ENCODE data around the gene IL1RAP.
A peak's percentile ranks its signal among the peaks of the same experiment; 100 is the strongest.
"Not testable (repeated sequence)": the region's sequence is repeated elsewhere in the genome, so short reads cannot be mapped to it uniquely, and the experiment has no call there.

IL1RAP gene

DNA sequence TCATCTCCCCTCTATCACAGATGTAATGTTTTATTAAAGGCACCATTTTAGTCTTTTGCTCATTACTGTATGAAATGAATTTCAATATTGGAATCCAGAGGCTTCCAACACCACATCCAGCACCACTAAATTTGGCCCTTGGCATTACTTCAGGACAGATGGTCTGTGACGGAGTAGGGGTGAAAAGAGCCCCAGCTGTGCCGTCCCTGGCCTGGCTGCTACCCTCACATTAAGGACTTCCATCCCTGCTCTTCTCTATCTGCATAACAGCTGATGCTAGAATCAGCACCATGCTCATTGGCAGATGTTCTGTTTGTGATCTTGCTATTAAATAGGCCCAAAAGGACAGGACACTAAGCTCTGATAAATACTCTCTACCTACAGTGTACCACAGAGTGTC, 152.9 kb downstream of the IL1RAP start:
- no peak for DNase-seq (ENCODE audit: low spot score)

DNA sequence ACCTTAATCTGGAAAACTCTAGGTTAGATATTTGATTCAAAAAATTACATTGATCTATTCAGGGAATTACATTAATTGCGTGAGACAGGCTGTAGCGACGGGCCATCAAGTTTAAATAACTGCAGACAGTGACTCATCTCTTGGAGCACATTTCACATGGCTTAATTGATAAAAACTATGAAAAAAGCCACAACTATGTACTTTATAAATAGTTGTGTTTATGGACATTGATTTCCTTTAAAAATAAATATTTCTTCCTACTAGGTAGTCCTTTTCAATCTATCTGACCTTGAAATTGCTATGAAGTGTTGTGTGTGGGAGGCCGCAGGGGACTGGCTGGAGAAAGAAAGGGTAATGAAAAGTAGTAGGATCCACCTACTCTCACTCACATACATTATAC, 157.8 kb downstream of the IL1RAP start:
- no peak for DNase-seq (ENCODE audit: low spot score)

DNA sequence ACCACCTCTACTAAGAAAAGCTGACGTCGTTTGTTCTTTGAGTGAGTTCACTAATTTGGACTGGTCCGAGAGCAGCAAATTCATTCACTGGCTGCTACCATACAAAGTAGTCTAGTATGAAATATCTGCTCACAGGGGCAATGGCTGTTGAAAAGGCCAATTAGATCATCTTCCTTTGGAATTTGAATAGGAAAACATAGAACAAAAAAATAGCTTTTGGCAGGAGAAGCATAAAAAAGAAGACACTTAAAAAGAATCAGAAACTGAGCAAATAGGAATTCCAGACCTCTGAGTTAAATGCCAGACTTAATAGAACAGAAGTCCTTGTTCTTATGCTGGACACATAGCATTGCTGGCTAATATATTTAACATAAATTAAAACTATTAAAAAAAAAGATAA, 159.3 kb downstream of the IL1RAP start:
- DNase-seq (ENCODE audit: low spot score), result no peak

DNA sequence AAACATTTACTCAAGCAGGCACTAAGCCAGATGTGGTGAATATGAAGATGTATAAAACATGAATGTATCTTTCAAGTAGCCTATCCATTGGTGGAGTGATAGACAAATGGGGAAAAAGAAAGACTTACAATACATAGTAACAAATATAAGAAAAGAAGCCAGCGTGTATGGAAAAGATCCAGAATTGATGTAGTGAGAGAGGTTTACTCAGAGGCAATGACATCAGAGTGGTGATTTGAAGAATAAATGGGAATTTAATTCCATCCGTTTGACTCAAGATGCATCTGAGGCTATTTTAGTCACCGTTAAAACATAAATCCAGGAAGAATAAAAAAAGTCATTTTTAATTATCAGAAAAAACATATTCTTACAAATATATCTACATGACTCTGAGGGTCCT, 162.6 kb downstream of the IL1RAP start:
- DNase-seq (ENCODE audit: low spot score), result no peak

DNA sequence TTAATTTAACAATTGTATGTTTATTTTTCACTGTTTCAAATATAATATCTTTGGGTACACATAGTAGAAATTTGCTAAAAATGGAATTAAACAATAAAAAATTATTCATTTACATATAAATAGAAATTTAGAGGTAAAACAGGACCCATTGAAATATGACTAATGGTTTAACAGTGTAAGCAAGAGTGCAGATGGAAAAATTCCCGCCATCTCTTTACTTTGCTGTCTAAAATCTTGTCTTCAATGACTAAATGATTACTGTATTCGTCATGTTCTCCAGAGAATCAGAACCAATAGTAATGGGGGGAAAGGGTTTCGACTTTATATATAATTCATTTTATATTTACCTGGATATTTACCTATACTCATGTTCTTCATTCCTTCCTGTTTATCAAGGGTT, 163.1 kb downstream of the IL1RAP start:
- DNase-seq (ENCODE audit: low spot score), result no peak

DNA sequence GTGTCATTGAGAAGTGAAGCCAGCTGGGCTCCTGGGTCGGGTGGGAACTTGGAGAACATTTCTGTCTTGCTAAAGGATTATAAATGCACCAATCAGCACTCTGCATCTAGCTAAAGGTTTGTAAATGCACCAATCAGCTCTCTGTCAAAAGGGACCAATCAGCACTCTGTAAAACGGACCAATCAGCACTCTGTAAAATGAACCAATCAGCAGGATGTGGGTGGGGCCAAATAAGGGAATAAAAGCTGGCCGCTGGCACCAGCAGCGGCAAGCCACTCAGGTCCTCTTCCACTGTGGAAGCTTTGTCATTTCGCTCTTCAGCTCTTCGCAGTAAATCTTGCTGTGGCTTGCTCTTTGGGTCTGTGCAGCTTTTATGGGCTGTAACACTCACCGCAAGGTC, 164.0 kb downstream of the IL1RAP start:
- DNase-seq (ENCODE audit: low spot score), result not testable (repeated sequence)

DNA sequence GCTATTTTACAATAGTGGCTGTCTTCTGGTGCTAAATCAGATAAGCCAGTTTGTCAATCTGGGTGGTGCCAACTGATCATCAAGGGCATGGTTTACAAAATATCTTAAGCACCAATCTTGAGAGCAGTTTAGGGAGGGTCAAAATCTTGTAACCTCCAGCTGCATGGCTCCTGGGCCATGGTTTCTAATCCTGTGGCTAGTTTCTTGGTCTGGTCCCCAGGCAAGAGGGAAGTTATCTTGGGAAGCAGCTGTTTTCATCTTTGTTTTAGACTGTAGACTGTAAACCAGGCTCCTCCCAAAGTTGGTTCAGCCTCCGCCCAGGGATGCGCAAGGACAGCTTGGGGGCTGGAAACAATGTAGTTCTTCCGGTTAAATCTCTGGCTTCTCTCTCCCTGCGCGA, 166.8 kb downstream of the IL1RAP start:
- DNase-seq (ENCODE audit: low spot score), result no peak

DNA sequence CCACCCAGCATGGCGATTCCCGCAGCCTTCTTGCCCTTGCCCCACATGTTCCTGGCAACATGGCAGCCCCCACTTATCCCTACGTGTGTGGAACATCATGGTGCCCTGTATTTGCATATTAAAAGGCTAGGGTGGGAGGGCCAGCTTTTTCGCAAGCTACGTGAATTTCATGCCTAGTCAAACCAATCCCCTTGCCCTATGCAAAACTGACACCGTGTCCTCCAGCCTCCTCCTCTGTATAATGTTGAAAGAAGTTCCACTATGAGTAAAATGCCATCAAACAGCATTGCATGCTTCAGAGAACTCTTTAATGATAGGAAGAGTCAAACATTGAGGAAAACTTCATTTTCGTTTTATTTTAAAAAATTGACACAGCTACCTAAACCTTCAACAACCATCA, 170.9 kb downstream of the IL1RAP start:
- DNase-seq (ENCODE audit: low spot score), result no peak

DNA sequence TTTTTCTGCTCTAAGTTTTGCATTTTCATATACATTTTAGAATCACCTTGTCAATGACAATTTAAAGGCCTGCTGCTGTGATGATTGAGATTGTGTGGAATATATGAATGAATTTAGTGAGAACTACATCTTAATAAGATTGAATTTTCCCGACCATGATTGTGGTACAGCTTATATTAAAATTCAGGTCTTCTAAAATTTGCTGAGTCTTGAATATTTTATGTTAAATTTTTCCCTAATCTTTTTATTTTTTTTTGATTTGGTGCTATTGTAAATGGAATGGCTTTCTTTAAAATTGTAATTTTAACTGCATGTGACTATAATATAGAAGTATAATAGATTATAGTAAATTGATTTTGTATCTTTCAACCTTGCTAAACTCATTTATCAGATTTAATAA, 172.1 kb downstream of the IL1RAP start:
- DNase-seq (ENCODE audit: low spot score), result no peak

DNA sequence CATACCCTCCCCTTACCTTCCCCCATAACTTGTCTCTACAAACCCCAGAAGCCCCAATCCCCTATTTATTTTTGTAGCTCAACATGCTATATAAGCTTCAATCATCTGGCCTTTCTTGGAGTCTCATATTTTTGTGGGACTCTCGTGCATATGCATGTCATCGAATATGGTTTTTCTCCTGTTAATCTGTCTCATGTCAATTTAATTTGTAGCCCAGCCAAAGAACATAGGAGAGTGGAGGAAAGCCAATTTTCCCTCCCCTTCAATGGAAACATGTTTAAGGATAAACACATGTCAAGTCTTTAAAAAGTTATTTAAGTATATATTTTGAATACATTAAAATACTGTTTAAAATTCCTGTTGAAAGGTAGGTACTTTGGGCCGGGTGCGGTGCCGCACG, 176.4 kb downstream of the IL1RAP start:
- DNase-seq (ENCODE audit: low spot score), result no peak

DNA sequence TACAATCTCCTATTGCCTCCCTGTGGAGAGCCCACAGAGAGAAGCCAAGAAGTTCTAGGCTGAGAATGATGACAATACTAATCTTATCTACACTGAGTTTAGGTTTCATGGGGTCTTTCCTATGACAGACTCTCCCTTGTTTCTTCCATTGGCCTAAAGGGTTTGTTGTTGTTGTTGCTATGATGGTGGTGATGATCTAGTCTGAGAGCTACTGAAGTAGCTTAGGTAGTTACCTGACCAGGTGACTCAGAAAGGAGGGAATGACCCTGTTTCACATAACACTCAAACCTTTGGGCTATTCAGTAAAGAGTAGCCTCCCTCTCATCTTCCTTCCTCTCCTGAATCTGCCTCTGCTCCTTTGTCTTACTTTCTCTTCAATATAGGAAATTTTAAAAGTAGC, 178.4 kb downstream of the IL1RAP start:
- DNase-seq (ENCODE audit: low spot score), result no peak

DNA sequence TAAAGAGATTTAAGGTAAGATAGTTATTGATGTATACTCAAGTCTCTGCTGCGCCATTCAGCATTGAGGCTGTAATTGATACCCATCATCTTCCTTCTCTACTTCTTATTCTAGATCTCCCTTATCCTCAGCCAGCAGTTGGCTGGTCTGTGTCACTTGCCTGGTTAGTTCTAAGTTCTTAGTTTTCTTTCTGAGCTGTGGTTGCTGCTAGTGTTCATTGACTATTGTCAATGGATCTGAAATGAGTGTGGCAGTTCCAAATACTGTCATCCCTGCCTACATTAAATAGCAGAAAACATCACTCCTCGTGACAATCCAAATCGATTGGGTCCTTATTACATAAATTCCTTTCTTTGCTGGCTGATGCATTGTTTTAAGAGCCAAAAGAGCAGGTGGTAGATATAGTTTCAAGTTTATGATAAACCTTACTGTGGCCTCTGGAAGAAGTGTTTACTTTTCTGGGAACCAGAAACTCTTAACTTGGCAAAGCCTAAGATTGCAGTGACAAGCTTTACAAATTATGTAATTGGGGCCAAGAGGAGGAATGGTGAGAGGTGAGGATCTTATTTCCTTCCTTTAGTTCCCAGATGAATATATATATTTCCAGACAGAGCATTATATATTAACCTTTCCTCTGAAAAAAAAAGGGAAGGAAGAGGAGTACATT, 180.6 kb downstream of the IL1RAP start:
- no peak for DNase-seq (ENCODE audit: low spot score)

DNA sequence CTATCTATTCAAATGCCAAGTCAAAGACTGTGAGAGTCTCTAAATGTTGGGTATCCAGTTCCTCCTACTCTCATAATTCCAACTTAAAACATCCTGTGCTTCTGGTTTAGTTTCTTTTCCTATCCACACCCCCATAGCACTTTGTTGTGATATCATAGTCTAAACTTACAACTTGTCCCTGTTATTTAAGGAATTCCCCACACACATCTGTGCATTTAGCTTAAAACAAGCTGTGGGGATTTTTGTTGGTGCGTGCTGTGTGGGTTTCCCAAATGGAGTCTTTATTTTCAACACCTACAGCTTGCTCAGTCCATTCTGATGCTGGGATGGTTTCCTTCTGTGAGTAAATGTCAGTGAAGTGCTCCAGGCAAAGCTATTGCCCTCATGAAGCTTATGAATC, 181.3 kb downstream of the IL1RAP start:
- no peak for DNase-seq (ENCODE audit: low spot score)

DNA sequence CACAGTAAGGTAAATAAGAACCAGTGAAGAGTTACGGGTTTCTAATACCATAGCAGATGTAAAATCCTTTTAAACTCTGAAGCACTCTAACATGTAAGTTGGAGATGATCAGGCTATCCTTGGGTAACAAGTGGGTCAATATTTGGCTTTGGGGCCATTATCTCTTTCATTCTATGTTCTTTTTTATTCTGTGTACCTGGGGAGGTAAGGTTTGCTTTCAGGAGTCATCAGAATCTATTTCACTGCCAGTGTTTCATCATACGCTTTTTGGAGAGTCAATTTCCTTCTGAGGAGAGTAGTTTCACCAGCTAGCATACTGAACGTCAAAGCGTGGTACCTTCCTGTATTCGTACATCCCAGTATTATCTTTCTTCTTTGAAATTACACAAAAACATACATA, 182.1 kb downstream of the IL1RAP start:
- no peak for DNase-seq (ENCODE audit: low spot score)

DNA sequence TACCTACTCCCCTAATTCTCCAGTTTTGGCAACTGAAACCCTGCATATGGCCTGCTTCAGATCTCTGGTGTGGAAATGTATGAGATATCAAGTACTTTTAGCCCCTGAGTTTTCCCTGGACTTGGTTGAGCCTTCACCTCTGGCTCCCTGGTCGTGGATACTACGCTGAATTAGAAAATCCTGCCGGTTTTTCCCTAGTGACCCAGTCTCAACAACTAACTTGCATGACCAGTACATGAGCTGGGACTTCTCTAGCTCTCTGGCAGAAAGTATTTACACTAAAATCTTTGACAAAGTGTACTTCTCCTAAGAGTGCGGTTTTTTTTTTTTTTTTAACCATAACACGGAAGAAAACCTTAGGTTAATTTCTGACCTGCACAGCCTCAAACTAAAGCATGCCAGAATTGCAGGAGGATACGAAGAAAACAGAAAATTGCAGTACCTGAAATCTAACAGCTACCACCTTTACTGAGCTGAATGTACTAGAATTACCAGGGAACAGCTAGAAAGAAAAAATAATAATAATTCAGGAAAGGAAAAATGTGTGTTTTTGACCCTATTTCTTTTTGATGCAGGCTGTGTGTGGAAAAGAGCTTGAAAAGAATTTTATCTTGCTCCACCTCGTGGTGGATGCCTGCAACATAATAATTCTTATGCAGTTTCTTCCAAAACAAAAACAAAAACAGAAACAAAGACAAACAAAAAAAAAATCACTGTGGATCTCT, 183.1 kb downstream of the IL1RAP start:
- DNase-seq (ENCODE audit: low spot score), result peak; percentile 19

DNA sequence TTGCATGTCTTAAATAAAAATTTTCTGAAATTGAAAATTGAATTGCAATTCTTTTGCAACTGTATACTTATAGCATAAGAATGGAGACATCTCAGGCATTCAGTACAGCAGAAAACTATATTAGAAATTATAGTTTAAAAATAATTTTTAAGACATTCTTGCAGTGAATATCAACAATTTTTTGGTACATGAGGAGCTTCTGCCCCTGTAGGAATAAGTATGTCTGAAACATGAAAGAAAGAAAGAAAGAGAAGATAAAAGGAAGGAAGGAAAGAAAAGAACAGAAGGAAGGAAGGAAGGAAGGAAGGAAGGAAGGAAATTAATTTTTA, 183.6 kb downstream of the IL1RAP start:
- no peak for DNase-seq (ENCODE audit: low spot score)

DNA sequence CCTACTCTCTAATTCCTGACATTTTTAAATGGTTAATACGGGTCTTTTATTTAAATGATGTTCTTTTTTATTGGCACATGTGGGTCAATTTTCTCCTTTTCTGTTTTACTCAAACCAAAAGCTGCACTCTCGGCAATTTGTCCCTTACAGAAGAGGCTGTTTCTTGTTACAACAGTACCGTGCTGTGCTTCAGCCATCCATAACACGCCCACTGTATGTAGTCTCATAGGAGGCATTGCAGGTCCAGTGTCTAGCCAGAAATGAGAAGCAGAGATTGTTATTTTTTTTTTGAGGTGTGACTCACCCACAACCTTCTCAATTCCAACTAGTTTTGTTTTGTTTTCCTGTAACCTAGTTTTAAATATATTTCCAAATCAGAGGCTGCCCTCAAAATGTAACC, 184.0 kb downstream of the IL1RAP start:
- DNase-seq (ENCODE audit: low spot score), result no peak

DNA sequence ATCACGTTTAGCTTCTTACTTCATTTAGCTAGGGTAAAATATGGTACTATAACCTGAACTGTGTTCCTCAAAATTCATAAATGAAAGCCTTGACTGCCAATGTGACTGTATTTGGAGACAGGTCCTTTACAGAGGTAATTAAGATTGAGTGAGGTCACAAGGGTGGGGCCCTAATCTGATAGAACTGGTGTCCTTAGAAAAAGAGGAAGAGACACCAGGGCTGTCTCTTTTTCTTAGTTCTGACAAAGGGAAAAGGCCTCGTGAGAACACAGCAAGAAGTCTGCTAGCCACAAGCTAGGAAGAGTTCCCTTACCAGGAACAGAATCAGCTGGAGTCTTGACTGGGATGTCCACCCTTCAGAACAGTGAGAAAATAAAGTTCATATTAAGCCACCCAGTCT, 185.9 kb downstream of the IL1RAP start:
- DNase-seq (ENCODE audit: low spot score), result no peak

DNA sequence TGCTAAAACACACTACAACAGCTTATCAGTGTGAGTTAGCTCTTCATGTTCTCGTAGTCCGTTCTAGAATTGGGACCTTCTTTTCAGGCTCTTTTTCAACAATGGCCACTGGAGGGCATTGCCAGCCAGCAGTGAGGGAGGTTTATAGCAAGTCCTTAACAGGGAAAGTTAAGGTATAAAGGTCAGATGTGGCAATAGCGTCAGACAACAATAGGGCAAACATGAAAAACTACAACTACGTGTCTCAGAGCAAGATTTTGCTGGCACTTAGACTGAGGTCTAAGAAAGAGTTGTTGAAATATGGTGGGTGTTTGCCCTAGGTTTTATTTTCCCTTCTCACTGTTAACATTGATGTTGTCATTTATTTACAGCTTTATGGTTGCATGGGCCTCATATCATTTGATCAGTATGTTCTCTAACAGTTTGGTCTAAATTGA, 187.2 kb downstream of the IL1RAP start:
- DNase-seq (ENCODE audit: low spot score), result no peak

DNA sequence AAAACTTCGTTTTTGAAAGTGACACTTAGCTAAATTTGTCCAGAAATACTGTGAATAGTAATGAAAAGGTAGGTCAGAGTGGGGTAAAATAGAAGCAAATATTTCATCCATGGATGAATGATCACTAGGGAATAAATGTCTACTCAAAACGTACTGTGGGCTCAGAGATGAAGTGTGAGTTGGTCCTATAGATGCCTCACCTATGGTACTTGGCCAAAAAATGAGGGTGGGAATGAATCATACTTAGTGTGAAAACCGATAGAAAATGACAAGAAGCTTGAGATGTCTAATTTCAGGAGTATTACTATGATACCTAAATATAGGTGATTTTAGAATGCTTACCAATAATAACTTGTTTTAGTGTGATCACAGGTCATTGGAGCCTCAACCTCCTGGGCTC, 192.7 kb downstream of the IL1RAP start:
- DNase-seq (ENCODE audit: low spot score), result no peak
